Inflammatory macrophage treated with lipopolysaccharide for 4 hours (primary cell): Measurements from ENCODE around the gene ZCCHC24.
"Not testable (repeated sequence)": the region's sequence is repeated elsewhere in the genome, so short reads cannot be mapped to it uniquely, and the experiment has no call there.

Experiments
- DNase-seq: peaks from one replicate; pipeline ENCODE4 v3.0.0-alpha.2; 2020

ZCCHC24 gene

DNA sequence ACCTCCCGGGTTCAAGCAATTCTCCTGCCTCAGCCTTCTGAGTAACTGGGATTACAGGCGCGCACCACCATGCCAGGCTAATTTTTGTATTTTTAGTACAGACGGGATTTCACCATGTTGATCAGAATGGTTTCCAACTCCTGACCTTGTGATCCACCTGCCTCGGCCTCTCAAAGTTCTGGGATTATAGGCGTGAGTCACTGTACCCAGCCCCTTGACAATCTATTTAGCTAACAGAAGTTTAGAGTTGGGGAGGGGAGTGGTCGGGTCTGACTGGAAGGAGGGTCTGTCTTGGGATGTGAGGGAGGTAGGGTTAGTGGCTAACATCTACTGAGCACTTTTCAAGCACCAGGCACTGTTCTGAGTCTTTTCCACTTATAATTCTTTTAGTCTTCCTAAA lies 27.0 kb upstream of the ZCCHC24 start:
- DNase-seq = no peak

DNA sequence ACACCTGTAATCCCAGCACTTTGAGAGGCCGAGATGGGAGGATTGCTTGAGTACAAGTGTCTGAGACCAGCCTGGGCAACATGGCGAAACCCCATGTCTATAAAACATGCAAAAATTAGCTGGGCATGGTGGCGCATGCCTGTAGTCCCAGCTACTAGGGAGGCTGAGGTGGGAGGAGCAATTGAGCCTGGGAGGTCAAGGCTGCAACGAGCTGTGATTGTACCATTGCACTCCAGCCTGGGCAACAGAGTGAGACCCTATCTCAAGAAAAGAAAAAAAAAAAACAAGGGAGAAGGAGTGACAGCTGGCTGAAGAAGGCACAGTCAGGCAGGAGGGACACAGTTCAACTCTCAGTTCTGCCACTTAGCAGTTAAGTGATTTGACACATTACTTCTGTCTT lies 26.4 kb upstream of the ZCCHC24 start:
- no peak for DNase-seq

DNA sequence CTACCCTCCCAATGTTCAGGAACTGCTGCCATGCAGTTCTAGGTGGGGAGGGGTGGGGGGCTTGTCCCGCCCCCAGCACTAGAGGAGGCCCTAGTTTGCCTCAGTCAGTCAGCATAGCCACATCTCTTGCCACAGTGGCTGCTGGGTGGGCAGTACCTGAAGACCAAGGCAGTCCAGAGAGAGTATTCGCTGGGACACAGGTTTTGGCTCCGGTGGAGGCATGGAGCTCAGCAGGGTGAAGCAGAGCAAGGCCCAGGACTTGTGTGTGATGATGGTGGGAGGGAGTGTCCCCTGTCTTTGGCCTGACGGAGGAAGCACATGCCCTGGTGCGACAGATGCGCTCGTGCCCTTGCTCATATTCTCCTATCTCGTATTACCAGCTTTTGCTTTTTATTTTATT lies 24.7 kb upstream of the ZCCHC24 start:
- no peak for DNase-seq

DNA sequence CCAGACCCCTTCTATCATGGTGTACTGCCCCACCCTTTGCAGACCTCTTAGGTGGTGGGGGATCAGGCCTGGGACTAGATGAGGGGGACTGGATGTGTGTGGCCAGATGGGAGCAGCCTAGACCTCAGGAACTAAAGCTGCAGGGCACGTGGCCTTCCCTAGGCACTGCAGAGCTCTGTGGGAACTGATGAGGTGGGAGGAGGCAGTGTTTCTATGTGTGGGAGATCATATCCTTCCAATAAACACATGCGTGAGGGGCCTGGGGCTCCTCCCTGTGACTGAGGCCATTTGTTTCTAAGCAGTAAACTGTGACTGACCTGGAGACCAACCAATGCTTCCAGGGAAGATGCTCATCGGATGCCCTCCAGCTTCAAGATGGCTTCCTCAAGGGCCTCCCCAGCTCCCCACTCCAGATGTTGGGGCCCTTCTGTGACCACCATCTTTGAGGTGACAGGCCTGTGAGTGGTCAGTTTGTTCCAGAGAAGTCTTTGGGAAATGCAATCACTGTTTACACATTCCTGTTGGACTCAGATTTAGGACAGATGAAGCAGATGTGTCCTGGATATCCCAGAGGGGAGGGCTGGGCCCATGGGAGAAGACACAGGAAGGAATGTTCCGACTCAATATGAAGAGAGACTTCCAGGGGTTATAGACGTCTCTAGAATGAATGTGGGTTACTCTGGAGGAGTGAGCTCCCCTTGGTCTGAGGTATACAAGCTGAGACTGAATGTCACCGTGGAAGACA lies 23.6 kb upstream of the ZCCHC24 start:
- DNase-seq = no peak

DNA sequence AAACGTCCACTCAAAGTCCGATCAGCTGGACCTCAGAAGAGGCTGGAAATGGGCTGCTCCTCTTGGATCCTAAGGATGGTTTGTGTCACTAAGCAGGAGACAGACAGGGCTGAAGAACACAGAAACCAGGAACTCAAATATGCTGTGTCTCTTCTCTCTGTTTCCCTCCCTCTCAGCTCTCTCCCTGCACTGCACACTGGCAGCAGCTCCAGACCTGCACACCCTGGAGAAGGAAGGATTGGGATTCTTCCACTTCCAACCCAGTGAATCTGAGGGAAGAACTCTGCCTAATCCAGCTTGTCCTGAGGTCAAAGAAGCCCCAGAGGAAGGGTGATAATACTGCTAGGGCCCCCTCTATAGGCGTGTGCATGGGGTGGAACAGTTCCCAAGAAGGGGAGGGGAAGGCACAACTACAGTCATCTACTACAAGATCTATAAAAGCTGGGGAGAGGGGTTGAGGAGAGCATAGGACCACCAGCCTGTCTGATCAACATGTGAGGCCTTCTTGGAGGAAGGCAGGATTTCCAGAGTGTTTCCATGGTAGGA lies 22.7 kb upstream of the ZCCHC24 start:
- no peak for DNase-seq

DNA sequence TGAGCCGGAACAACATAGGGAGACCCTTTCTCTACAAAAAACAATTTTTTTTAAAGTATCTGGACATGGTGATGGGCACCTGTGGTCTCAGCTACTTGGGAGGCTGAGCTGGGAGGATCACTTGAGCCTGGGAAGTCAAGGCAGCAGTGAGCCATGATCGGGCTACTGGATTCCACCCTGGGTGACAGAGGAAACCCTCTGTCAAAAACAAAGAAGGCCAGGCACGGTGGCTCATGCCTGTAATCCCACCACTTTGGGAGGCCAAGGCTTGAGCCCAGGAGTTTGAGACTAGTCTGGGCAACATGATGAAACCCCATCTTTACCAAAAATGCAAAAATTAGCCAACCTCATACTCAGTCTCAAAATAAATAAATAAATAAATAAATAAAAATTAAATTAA lies 19.9 kb upstream of the ZCCHC24 start:
- DNase-seq = no peak

DNA sequence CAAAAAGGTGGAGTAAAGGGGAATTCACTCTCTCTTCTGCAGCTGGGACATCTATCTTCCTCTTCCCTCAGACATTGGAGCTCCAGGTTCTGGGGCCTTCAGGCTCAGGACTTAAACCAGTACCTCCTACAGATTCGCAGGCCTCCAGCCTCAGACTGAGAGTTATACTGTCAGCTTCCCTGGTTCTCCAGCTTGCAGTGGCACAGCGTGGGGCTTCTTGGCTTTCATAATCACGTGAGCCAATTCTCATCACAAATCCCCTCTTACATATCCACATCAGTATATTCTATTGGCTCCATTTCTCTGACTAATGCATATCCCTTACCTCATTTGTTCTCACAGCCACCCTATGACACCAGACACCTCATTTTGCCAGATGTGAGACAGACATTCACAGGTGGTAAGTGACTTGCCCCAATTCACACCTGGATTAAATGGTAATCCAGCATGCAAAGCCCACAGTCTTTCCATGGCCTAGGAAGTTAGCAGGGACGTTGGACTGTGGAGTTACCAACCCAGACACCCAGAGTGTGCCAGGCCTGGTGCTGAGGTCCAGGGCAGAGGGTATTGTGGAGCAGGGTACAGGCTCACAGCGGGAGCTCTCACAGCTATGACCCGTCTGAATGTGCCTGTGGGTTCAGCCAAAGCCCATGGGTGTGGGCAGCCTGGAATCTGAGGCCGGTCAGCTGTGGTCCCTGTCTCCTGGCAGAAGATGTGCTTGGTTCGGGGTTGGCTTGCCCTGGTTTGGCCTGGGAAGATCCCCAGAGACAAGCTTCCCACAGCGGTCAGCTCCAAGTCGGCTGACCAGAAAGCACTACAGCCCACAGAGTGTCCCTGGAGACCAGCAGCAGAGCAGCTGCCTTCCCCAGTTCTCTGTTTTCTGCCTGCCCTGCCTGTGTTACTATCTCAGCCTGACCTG lies 18.4 kb upstream of the ZCCHC24 start:
- no peak for DNase-seq

DNA sequence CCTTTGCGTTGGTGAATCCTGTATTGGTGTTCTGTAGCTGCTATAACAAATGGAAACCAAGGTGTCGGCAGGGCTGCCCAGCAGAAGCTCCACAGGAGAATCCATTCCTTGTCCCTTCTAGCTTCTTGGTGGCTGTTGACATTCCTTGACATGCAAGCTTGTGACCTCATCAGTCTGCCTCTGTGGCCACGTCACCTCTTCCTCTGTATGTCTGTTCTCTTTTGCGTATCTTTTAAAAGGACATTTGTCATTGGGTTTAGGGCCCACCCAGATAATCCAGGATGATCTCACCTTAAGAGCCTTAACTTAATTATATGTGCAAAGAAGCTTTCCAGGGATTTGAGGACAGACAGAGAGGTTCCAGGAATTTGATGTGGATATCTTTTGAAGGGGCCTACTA lies 15.3 kb upstream of the ZCCHC24 start:
- DNase-seq = no peak

DNA sequence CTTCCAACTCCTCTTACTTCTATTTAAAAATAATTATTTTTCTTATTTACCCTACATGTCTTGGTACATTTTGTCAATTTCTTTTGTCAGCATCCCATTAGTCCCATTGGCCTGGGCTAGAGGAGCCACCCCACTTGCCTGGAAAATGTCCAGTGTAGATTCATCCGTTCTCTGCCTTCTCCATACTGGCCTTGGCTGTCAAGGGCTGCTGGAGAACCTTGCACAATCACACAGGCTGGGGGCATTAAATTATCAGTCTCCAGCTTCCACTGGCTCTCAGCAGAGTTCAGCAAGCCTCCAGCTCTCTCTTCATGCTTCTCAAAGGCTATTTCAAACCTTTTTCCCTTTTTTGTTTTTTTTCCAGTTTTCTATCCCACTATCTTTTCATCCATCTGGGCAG lies 13.8 kb upstream of the ZCCHC24 start:
- DNase-seq = no peak

DNA sequence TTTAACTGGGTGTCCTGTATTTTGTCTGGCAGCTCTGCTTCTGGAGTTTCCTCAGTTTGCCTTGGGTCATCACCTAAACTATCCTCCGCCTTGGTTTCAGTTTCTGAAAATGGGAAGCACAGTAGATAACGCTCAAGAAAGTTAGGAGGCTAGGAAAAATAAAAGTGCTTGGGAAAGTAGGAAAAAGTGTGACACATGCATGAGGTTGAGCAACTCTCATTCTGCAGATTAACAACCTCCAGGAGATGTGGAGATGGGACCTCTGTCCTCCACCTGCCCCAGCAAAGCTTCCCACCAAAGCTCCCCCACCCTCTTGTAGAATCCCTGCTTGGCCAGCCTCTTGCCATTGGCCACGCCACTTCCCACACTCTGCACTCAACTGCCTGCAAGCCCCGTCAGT lies 13.1 kb upstream of the ZCCHC24 start:
- DNase-seq = no peak

DNA sequence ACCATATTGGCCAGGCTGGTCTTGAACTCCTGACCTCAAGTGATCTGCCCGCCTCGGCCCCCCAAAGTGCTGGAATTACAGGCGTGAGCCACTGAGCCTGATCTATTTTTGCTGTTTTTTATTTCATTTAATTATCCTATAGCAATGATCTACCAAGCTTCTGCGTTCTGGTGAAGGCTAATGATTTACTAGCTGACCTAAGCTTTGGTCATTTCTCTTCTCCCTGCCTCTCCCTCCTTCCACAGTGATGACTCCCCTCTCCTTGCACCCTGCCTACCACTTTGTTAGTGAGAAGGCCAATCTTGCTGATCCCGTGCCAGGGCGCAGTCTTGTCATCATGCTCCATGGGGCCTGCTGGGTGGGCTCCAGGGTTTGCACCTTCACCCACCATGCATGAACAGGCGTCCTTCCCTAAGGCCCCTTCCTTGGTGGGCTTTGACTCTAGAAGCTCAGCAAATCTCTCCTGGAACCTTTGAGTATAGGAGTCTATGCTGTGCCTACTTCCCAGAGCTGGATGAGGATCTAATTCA lies 11.9 kb upstream of the ZCCHC24 start:
- DNase-seq = no peak

DNA sequence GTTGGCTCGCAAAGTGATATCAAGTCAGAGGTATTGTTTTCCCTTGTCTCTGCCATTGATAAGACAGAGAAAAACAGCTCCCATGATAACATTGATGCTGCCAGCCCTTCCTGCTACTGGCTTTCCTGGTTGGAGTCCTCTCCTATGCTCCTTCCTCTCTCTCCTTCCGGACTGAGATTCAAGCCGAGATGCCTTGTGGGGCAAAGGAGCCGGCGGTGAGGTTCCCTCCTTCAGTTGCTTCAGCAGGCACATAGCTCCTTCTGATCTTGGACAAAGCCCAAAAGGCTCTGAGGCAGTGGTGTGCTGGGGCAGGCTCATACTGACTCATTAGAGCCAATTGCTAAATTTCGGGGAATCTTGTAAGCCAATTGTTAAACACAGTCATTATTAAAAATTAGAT lies 8.8 kb upstream of the ZCCHC24 start:
- DNase-seq = no peak

DNA sequence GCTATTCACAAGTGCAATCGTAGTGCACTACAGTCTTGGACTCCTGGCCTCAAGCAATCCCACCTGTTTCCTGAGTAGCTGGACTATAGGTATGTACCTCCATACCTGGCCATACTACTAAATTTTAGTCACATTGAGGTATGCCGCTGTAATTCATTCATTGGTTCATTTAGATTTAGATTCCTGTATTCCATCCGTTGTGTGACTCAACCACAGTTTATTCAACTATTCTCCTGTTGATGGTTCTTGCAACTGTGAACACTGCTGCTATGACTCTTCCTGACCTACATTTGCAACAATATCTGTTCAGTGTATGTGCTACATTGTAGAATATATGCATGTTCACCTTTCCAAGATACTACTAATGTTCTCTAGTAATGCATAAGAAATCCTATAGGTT lies 8.0 kb upstream of the ZCCHC24 start:
- no peak for DNase-seq

DNA sequence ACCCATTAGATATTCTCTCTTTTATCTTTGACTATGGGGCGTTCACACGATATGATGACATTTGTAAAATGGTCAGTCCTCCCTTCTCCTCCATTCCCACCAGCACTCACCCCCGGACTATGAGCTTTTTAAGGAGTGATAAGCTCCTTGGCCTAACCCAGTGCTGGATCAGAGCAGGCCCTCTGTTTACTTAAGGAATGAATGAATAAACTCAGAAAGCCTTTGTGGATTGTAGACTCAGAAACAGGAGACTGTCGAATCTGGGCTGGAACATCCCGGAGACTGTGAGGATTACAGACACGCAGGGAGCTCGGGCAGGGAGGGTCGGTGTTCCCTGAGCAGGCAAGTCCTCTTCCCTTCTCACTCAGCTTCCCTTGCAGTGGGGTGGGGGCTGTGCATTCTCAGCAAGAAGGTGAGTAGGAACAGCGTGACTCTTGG lies 6.8 kb upstream of the ZCCHC24 start:
- DNase-seq = no peak

DNA sequence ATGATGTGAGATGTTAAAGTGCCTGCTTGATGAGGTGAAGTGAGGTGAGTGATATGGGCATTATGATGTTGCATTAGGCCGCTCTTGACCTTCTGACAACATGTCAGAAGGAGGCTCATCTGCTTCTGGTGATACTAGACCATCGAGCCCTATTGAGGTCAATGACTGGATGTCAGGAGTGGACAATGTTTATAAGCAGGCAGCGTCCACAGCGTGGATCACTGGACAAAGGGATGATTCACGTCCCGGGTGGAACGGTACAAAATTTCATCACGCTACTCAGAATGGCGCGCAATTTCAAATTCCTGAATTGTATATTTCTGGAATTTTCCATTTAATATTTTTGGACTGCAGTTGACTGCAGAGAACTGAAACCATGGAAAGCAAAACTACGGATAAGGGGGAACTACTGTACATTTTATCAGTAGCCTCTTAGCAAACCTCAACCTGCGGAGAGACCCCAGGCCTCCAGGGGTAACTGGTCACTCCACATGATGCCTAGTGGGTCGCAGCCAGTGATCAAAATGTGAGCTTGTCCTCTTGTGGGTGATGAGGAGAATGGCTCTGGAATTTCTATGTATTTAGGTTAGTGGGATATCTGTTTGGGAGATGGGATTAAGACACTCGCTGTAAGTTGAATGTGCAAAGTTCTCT lies 5.7 kb upstream of the ZCCHC24 start:
- DNase-seq = no peak

DNA sequence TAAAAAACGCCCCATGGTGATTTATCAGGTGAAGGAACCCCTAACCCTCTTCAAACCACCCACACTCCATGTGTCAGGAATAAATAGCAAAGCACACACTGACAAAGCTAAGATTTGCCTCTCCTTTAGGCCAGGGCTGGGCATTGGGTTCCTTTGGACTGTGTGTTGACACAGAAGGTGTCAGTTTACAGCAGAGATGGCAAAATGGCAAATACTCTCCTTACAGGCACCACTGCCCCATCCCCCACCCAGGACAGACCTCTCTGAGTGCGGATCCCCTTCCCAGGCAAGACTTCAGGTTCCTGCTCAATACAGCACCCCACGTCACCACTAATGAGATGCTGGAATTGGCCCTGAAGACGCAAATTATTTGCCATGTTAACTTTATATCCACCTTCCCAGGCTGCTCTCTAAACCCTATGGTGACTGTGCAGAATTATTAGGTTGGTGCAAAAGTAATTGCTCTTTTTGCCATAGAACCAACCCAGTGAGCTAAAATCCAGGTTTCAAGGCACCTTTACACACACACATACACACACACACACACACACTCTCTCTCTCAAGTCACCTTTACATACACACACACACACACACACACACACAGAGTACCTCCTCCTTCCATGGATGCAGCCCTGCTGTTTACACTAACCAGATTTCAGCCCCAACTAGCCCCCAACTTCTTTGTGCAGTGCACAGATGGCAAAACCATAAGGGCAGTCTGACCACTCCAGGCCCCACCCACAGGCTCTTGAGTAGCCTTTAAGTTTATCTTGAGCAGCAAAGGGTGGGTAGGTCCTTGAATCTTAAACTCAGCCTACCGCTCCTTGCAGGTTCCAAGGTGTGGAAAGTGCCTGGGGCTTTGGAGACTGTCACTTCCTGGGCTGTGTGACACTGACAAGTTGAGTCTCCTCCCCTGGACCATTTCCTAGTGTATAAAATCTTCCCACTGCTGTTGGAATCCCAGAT lies 4.0 kb upstream of the ZCCHC24 start:
- no peak for DNase-seq

DNA sequence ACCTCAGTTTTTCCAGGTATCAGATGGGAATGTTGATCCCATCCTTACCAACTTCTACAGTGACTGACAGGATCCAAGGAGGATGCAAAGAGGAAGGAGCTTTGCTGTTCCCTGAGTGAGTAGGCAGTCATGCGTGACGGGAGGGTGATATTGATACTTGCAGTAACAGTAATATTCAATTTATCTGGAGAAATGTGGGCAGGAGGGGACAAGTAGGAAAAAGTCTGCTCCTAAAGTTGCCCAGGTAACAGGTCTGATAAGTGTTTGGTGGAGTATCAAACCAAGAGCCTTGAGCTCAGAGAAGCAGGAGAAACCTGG lies 3.3 kb upstream of the ZCCHC24 start:
- no peak for DNase-seq

DNA sequence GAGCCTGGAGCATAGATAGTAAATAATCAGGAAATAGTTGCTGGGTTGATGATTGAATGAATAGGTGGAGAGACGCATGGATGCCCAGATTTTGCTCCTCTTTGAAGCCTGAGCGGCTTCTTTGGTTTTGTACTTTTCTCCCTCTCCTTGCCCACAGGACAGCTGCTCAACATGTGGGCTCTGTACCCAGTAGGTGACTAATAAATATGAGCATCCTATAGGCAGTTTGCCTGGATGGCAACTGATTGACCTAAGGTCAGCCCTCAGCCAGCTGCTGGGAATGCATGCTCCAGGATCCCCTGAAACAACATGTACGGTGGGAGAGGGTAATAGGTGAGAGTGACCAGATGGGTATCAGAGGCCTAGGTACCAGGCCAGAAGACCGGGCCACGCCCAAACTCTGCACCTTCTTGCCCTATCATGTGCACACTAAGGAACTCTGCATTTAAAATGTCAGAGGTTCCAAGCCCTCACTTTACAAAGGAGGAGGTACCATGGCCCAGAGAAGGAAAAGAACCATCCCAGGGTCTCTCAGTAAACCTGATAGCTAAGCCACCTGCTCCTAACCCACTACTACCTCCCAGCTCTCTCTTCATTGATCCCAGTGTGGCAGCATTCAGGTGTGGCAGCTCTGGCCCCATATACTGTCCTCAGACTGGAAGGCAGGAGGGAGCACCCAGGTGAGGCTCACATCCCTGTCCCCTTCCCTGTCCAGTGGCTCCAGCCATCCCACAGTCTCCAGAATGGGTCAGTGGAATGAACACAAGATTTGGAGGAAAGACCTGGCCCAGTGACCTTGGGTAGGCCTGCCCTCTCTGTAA lies 2.7 kb upstream of the ZCCHC24 start:
- no peak for DNase-seq

DNA sequence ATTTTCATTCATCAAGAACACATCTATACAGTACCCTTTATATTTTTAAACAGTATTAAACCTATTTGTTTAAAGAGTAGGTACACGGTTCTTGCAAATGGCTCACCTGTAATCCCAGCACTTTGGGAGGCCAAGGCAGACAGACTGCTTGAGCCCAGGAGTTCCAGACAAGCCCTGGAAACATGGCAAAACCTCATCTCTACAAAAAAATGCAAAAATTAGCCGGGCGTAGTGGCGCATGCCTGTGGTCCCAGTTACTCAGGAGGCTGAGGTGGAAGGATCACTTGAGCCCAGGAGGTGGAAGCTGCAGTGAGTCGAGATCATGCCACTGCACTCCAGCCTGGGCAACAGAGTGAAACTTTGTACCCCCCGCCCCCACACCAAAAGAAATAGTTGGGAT lies 1.8 kb upstream of the ZCCHC24 start:
- DNase-seq = not testable (repeated sequence)

DNA sequence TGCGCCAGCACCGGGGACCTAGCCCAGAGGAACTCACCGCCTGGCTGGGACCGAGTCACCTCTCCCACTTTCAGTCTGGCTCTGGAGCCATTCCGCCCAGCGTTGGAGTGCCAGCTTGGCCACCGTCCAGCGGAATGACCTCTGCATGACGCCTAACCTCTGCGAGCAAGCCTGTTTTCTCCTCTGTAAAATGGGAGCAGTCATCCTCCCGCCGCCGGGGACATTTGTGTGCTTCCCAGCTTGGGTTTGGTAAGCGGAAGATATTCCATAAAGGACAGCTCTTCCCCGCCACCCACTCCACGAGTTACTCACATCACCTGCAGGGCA lies 1.3 kb upstream of the ZCCHC24 start:
- no peak for DNase-seq

DNA sequence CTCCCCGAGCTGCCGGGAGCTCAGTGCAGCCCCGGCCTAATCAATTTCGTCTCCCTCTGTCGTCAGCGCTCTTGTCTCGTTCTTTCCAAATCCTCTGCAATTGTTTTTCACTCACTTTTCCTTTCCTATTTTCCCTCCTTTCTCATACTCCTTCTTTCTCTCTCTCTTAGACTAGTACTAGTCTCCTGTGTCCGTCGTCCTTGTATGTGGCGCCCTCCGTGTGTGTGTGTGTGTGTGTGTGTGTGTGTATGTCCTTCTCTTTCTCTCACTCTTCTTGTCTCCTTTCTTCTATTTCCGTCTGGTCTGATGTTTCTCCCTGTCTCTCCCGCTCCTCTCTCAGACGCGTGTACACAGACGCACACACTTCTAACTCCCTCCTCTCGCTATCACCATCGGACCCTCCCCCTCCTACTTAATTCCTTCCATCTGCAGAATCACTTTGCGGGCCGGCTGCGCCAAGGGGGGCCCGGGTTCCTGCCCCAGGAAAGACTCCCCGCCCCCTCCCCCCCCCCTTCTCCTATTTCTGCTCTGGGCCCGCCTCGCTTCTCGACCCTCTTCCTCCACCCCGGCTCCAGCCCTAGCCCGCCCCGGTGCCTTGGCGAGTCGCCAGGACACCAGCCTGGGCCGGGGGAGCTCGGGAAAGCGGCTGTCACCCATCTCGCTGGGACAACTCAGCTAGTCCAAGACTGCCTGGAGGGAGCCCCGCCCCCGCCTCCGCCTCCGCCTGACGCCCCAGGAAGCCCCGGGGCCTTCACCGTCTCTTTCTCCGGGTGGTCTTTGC lies 743 bp upstream of the ZCCHC24 start:
- DNase-seq = no peak
